ENCODE data around the gene CCDC34. TPM values are rescaled to one million over a fixed set of nuclear protein-coding genes. Genes with fewer than 3 reads are reported as not detected.
A peak's percentile ranks its signal among the peaks of the same experiment; 100 is the strongest.

CCDC34 gene
- total RNA-seq, 1 donor from 2014 or later: 1.6 TPM

GRCh38 chr11:27409049-27409448, 46.0 kb upstream of the CCDC34 start:
- peak overlapping the region; percentile 16 to 23 for H3K27ac ChIP-seq
- no peaks in the 10 kb centered on the region for H3K9me3 ChIP-seq
- H3K4me1 ChIP-seq: peaks cover 4 to 30% of the 10 kb centered on the region in 2 donors
- no peaks in the 10 kb centered on the region for H3K27me3 ChIP-seq
- TF ChIP-seq CTCF (IDR thresholded peaks at IDR 0.05): no peak
- no peaks in the 10 kb centered on the region for H3K36me3 ChIP-seq
- DNase-seq (ENCODE audit: low spot score in 2 of 2): no peak
- intact Hi-C loops (cut with DNase I): loop anchor here (5.0 kb wide), 1 partner anchor 63 kb away; the partner anchor contains the start of gene LGR4
- H3K4me3 ChIP-seq: no peak overlapping the region

- Histone ChIP-seq H3K4me1 (peaks cover 4 to 30% of the 10 kb centered on the region in 2 donors), H3K27me3 (no peaks in the 10 kb centered on the region), H3K9me3 (no peaks in the 10 kb centered on the region), H3K4me3 (no peak overlapping the region), H3K36me3 (no peaks in the 10 kb centered on the region), H3K27ac (no peak overlapping the region)
- intact Hi-C loops (cut with DNase I): loop anchor here (5.0 kb wide), 1 partner anchor 64 kb away; the partner anchor contains the start of gene LGR4
- TF ChIP-seq CTCF (IDR thresholded peaks at IDR 0.05): no peak
- no peak for DNase-seq (ENCODE audit: low spot score in 2 of 2)
Observed at GRCh38 chr11:27408246-27408800, 45.3 kb upstream of the CCDC34 start.

GRCh38 chr11:27406498-27407354, 43.7 kb upstream of the CCDC34 start:
- intact Hi-C loops (cut with DNase I): loop anchor here (5.0 kb wide), 1 partner anchor 66 kb away; the partner anchor contains the start of gene LGR4
- Histone ChIP-seq H3K4me1 (peaks cover 4 to 30% of the 10 kb centered on the region in 2 donors), H3K36me3 (no peaks in the 10 kb centered on the region), H3K27ac (peak overlapping the region; percentile 7 to 19), H3K27me3 (no peaks in the 10 kb centered on the region), H3K9me3 (no peaks in the 10 kb centered on the region), H3K4me3 (no peak overlapping the region)
- TF ChIP-seq CTCF (IDR thresholded peaks at IDR 0.05): no peak
- DNase-seq (ENCODE audit: low spot score in 2 of 2): no peak

GRCh38 chr11:27405134-27405533, 42.1 kb upstream of the CCDC34 start:
- TF ChIP-seq CTCF (IDR thresholded peaks at IDR 0.05): no peak
- H3K27ac ChIP-seq: peak overlapping the region in 1 of 2 donors; percentile 32
- no peak for DNase-seq (ENCODE audit: low spot score in 2 of 2)
- H3K4me1 ChIP-seq: peaks cover 4 to 30% of the 10 kb centered on the region in 2 donors
- no peaks in the 10 kb centered on the region for H3K9me3 ChIP-seq
- no peaks in the 10 kb centered on the region for H3K36me3 ChIP-seq
- no peaks in the 10 kb centered on the region for H3K27me3 ChIP-seq
- no peak overlapping the region for H3K4me3 ChIP-seq
- intact Hi-C loops (cut with DNase I): loop anchor here (5.0 kb wide), 1 partner anchor 67 kb away; the partner anchor contains the start of gene LGR4

GRCh38 chr11:27404427-27404826, 41.4 kb upstream of the CCDC34 start:
- Histone ChIP-seq H3K9me3 (no peaks in the 10 kb centered on the region), H3K27ac (peak overlapping the region in 1 of 2 donors; percentile 32), H3K27me3 (no peaks in the 10 kb centered on the region), H3K4me3 (no peak overlapping the region), H3K36me3 (no peaks in the 10 kb centered on the region), H3K4me1 (peaks cover 4 to 30% of the 10 kb centered on the region in 2 donors)
- DNase-seq (ENCODE audit: low spot score in 2 of 2): no peak
- no peak for TF ChIP-seq CTCF (IDR thresholded peaks at IDR 0.05)
- intact Hi-C loops (cut with DNase I): no loop called here

Measured in ascending aorta (tissue), 2 donors.